Measurements from ENCODE around the gene XRCC1.

DNA sequence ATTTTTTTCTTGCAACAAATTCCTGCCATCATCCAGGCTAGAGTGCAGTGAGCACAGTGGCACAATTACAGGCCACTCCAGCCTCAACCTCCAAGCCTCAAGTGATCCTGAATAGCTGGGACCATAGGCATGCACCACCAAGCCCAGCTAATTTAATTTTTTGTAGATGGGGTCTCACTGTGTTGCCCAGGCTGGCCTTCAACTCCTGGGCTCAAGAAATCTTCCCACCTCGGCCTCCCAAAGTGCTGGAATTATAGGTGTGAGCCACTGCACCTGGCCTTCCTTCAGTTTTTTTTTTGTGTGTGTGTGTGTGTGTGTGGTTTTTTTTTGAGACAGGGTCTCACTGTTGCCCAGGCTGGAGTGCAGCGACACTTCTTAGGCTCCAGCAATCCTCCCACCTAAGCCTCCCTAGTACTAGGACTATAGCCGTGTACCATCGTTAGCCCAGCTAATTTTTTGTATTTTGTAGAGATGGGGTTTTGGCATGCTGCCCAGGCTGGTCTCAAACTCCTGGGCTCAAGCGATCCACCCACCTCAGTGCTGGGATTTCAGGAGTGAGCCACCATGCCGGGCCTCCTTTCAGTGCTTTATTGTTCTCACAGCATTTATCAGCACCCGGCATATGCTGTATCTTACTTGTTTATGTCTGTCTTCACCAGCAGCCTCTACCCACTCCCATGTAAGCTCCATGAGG, 30.7 kb upstream of the XRCC1 start:
- TF ChIP-seq EZH2 (IDR thresholded peaks at IDR 0.05; ENCODE audit: insufficient read depth, poor library complexity, severe bottlenecking) (no peak), EZH2phosphoT487 (IDR thresholded peaks at IDR 0.05; ENCODE audit: insufficient read depth, low read depth) (no peak)
